C1 segment of cervical spinal cord (tissue), 14 donors: ENCODE measurements around the gene GGACT.
"Not testable (repeated sequence)": the region's sequence is repeated elsewhere in the genome, so short reads cannot be mapped to it uniquely, and the experiment has no call there.

ENCODE experiments used
- DNase-seq, 14 donors: peaks; one replicate each; lab custom pipeline; 2025; lab: John Stamatoyannopoulos, UW

Gene GGACT

DNA sequence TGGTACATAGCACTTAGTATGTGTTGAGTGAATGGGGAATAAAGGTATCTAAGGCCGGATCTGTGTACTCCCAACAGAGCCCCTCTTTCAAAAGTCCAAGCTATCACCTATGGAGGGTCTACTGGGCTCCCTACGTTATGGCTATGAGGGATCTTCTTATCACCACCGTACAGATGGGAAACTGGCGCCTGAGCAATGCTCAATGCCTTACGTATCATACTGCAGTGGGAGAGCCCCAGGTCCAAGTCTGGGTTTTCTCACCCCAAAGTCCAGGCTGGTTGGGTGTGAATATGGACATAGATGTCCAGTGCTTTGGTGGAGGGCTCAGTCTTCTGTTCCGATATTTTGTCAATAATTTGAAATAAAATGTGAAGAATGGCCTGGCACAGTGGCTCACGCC, 13.1 kb upstream of the GGACT start:
- DNase-seq: no peak

DNA sequence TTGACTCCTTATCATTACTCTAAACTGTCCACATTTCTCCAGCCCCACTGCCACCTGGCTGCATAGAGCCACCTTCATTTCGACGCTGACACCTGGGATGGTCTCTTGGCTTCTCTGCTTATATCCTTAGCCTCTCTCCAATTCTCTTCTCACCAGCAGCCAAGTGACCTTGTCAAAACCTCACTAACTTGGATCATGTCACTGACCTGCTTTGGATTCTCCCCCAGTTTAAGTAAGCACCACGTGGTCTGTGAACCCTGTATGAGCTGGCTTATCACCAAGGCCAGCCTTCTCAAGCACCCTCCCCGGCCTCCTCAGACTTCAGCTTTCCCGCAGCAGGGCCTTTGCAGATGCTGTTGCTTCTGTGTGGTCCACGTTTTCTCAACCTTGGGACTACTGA, 12.3 kb upstream of the GGACT start:
- no peak for DNase-seq

DNA sequence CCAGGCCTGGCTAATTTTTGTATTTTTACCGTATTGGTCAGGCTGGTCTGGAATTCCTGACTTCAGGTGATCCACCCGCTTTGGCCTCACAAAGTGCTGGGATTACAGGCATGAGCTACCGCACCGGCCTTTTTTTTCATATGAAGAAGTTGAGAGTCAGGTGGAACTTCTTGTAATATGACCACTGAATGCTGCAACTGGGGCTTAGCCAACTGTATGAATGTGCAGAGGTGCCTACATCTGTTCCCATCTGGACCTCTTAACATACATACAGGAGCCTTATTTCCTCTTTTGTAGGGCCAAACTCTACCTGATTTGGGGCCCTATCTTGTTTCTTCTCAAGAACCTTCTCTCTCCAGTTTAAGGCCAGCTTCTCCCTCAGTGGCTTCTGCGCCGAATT, 11.9 kb upstream of the GGACT start:
- DNase-seq: no peak

- peak in 1 of 14 donors; percentile 34 for DNase-seq
Observed at GRCh38 chr13:100597253-100597652, 8.7 kb upstream of the GGACT start.

- no peak for DNase-seq
Observed at GRCh38 chr13:100596516-100596915, 7.9 kb upstream of the GGACT start.

GRCh38 chr13:100594731-100595130, 6.1 kb upstream of the GGACT start:
- no peak for DNase-seq

GRCh38 chr13:100594255-100594654, 5.7 kb upstream of the GGACT start:
- DNase-seq: no peak

- no peak for DNase-seq
Observed at GRCh38 chr13:100589178-100589725, 663 bp upstream of the GGACT start.

DNA sequence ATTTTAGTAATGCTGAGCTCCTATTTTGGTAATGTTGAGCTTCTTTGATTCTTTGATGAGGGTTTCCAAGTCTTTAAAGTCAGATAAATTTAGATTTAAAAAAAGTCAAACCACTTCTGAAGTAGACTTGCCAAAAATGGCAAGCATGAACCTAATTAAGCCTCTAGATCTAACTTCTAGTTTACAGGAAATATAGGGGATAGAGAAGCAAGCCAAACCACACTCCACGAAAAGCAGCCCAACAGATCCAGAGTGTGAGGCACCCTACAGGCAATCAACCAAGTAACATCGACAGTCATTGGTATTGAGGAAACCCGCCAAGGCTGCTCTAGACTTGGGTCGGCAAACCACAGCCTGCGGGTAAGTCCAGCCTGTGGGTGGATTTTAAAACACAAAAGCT, 3.7 kb downstream of the GGACT start:
- no peak for DNase-seq

DNA sequence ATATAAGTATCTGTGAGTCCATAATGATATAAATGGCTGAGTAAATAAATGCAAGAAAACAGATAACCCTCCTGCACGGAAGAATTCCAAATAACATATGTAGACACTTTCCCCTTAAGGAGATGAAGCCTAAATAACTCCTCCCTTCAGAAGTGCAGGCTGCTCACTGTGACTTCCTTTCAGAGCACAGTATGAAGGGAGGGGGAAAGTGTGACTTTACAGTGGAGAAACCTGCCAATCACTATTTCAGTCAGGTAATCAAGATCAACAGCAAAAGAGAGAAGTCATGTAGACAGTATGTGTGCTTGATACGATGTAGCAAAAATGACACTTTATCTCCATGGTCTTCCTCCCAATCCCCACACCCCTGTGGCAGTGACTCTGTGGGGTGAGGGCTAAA, 7.1 kb downstream of the GGACT start:
- DNase-seq: no peak

DNA sequence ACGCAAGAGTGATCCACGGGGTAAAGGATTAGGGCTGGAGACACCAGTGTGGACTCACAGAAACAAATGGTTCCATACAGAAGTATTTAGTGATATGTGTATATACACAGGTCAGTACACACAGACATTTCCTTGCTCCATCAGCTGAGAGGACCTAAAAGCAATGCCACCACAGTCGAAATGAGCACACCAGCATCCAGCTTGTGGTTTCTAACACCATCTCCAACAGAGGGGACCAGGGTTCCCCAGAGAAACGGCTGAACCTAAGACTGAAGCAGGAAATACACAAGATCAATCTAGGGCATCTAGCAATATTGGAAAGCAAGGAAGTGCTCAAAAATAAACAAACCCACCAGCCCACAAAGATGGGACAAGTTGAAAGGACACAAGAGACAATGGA, 7.6 kb downstream of the GGACT start:
- DNase-seq: no peak

- DNase-seq: no peak
Observed at GRCh38 chr13:100580045-100580444, 8.5 kb downstream of the GGACT start.

DNA sequence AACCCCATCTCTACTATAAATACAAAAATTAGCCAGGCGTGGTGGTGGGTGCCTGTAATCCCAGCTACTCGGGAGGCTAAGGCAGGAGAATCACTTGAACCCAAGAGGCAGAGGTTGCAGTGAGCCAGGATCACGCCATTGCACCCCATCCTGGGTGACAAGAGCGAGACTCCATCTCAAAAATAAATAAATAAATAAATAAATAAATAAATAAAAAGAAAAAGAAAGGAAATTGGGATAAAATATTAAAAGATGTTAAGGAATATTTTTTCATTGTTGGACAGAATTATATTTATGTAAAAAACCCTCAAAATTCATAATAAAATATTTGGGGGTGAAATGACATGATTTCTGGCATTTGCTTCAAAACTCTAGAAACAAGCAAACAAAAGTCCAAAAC, 11.3 kb downstream of the GGACT start:
- DNase-seq: not testable (repeated sequence)

DNA sequence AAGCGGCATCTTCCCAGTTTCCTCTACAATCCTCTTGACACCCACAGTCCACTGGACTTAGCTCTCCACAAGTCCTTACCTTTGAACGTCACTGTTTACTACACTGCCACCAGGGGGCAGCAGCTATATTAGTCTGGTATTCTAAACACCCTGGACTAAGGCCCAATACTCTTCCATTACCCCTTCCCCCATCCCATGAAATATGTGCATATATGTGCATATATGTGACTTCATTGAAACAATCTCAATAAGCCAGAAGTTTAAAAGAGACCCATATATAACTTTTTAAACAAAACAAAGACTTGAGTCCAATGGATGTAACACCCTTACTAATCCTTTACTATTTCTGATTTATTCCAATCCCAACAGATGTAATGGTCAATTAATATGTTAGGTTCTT, 15.5 kb downstream of the GGACT start:
- DNase-seq: peak in 8 of 14 donors; percentile 14 to 49 (median 20)

DNA sequence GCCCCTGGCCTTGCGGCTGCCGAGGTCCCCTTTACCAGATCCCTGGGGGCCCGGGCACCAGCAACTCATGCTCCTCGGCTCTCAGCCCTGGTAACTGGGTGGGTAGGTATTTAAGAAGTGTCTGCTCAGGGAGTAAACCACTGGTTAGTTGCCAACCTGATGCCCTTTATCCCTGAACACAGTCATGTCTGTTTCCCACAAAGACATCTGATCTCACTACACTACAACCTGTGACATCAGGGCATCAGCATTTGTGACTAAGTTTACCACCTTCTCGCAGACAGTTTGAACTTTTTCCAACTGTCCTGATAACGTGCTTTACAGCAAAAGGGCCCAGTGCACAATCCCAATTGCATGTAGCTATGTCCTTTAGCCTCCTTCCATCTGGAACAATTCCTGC, 22.0 kb downstream of the GGACT start:
- DNase-seq: no peak

DNA sequence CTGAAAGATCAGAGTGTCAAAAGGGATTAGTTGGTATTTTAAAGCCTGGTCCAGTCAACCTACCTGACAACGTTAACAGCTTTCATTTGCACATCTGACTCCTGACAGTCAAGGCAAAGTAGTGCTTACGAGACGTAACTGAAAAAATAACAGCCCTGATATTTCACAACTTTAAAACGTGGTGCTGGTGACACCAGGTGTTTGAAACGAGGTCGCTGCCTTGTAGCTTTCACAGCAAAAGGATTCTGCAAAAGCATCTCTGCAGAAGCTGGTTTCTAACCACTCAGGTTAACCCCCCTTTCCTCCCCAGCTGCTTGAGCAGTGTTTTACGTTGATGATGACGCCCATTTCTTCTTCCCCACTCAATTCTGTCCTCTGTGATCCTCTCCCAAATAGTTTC, 23.3 kb downstream of the GGACT start:
- no peak for DNase-seq

- DNase-seq: no peak
Observed at GRCh38 chr13:100564444-100565223, 24.0 kb downstream of the GGACT start.

- DNase-seq: no peak
Observed at GRCh38 chr13:100563779-100564178, 24.8 kb downstream of the GGACT start.

GRCh38 chr13:100561599-100562204, 26.9 kb downstream of the GGACT start:
- DNase-seq: no peak

- DNase-seq: no peak
Observed at GRCh38 chr13:100561158-100561499, 27.5 kb downstream of the GGACT start.

DNA sequence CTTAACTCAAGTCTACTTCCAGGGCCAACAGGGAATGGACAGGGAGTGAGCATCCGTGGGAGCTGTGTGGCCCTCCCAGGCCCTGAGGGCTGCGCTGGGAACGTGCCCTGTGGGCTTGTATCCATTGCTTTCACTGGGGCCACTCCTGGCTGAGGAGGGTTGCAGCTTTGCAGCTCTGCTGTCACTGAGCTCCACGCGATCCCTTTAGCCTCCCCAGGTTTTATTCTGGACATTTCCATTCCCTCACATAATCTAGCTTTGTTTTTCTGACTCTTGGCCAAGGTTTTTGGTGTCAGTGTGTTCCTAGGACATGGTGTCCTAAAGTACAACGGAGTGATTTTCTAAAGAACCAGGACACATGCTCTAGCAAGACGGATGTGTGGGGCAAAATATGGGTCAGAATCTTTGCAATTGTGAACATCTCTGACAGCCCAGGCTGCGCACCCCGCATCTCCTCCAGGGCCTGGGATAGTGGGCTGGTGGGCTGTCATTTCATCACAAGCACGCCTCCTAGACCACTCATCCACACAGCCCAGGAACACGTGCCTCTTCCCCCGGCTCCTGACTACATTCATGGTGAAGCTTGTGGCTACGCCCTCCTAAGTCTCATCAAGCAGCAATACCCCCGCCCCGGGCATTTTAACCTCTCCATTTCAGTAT, 28.0 kb downstream of the GGACT start:
- peak in 10 of 14 donors; percentile 20 to 78 (median 46) for DNase-seq

- DNase-seq: no peak
Observed at GRCh38 chr13:100559886-100560285, 28.7 kb downstream of the GGACT start.

DNA sequence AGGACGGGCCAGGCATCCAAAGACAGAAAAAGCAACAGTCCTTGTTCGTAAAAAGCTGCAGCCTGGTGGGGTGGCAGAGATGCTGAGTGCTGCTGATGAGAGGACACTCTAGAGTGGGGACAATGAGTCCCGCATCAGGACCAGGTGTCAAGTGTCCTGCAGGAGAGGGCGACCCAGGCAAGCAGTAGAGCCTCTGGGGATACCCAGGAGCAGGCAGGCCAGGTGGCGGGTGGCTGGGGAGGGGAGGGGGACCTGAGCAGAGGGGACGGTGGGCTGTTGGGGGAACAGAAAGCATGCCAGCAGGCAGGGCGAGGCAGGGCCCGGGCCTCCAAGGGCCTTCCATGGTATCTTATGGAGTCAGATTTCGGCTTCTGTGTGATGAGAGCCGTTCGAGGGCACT, 35.8 kb downstream of the GGACT start:
- DNase-seq: no peak
